Chondrocyte (in vitro differentiated cells): Measurements from ENCODE around the gene ANO4. TPM values are rescaled to one million over a fixed set of nuclear protein-coding genes. Genes with fewer than 3 reads are reported as not detected.

ENCODE experiments used
- DNase-seq: peaks from one replicate; pipeline ENCODE4 v3.0.0; 2021; ENCODE audit warnings: mixed read lengths, low spot score
- H3K27ac Mint-ChIP-seq: one replicate; pipeline ENCODE4 v1.8.0; 2021; ENCODE audit warnings: mild to moderate bottlenecking, moderate library complexity, mixed read lengths; ENCODE audit not compliant: unreplicated experiment
- H3K27me3 Mint-ChIP-seq: 2 replicates; pipeline ENCODE4 v1.8.0; 2021; ENCODE audit warnings: low read depth, mixed read lengths
- H3K36me3 Mint-ChIP-seq: 2 replicates; pipeline ENCODE4 v1.8.0; 2021; ENCODE audit warnings: low read depth, mixed read lengths
- H3K4me1 Mint-ChIP-seq: 2 replicates; pipeline ENCODE4 v1.8.0; 2021; ENCODE audit warnings: low read depth, mild to moderate bottlenecking, mixed read lengths
- H3K4me3 Mint-ChIP-seq: one replicate; pipeline ENCODE4 v1.8.0; 2021; ENCODE audit warnings: mild to moderate bottlenecking, moderate library complexity, mixed read lengths; ENCODE audit not compliant: unreplicated experiment
- H3K9me3 Mint-ChIP-seq: 2 replicates; pipeline ENCODE4 v1.8.0; 2021; ENCODE audit warnings: low read depth, mixed read lengths
- CTCF ChIP-seq: fragments of 200-600 bp; sonication (generic); IDR thresholded peaks from 2 replicates; pipeline ENCODE4 v1.5.0; 2021; ENCODE audit warnings: antibody characterized with exemption, mild to moderate bottlenecking, moderate library complexity
- long read RNA-seq: library from polyadenylated mRNA; stranded (forward); transcript quantifications from one replicate; pipeline ENCODE4 v2.0.0, GENCODE V29; 2021
- total RNA-seq: library from RNA; stranded (reverse); gene quantifications from 3 replicates; pipeline ENCODE4 v1.2.1, GENCODE V29; 2021

The ANO4 gene
- total RNA-seq = 6.5 to 11.0 TPM (median 9.2 TPM) in 3 replicates
- long read RNA-seq, partial matches to known transcripts = 1 of 11 reads
- long read RNA-seq, other reads (novel, unspliced or antisense) = 9 of 11 reads

- Mint-ChIP-seq H3K4me3 (peak within 1 kb of the TSS; percentile 90), H3K4me1 (peaks cover 55% of the 10 kb centered on the region), H3K27me3 (no peaks in the 10 kb centered on the region), H3K9me3 (no peaks in the 10 kb centered on the region), H3K27ac (peak within 1 kb of the TSS; percentile 92), H3K36me3 (no peaks in the 10 kb centered on the region)
- no peak for DNase-seq
- no peak for TF ChIP-seq CTCF
Measured at GRCh38 chr12:100794441-100795173, at the start of gene ANO4. Gene ANO4 (plus strand): TSS chr12:100794776. CDS start chr12:100901786, 107,010 bp downstream.

- Mint-ChIP-seq H3K27ac (no peak overlapping the region), H3K27me3 (no peaks in the 10 kb centered on the region), H3K4me3 (no peak overlapping the region), H3K9me3 (peaks cover 11% of the 10 kb centered on the region), H3K36me3 (peaks cover 2% of the 10 kb centered on the region), H3K4me1 (peaks cover 2% of the 10 kb centered on the region)
- no peak for TF ChIP-seq CTCF
- DNase-seq = no peak
Measured at GRCh38 chr12:100745378-100746071, 49.1 kb upstream of the ANO4 start.

- no peak for TF ChIP-seq CTCF
- Mint-ChIP-seq H3K4me1 (no peaks in the 10 kb centered on the region), H3K4me3 (no peak overlapping the region)
Measured at GRCh38 chr12:100752841-100753240, 41.7 kb upstream of the ANO4 start.

GRCh38 chr12:100753837-100754236, 40.7 kb upstream of the ANO4 start:
- peaks cover 8% of the 10 kb centered on the region for H3K9me3 Mint-ChIP-seq
- no peaks in the 10 kb centered on the region for H3K4me1 Mint-ChIP-seq
- no peak overlapping the region for H3K4me3 Mint-ChIP-seq

More at GRCh38 chr12:100752841-100753240, 41.7 kb upstream of the ANO4 start:
- DNase-seq = no peak
- peaks cover 1% of the 10 kb centered on the region for H3K36me3 Mint-ChIP-seq
- H3K27me3 Mint-ChIP-seq = peaks cover 2% of the 10 kb centered on the region
- no peak overlapping the region for H3K27ac Mint-ChIP-seq
- H3K9me3 Mint-ChIP-seq = peaks cover 8% of the 10 kb centered on the region

More at GRCh38 chr12:100753837-100754236, 40.7 kb upstream of the ANO4 start:
- peaks cover 2% of the 10 kb centered on the region for H3K27me3 Mint-ChIP-seq
- H3K36me3 Mint-ChIP-seq = peaks cover 1% of the 10 kb centered on the region
- TF ChIP-seq CTCF = no peak
- DNase-seq = no peak
- H3K27ac Mint-ChIP-seq = no peak overlapping the region
